CD4-positive, alpha-beta T cell (primary cell): ENCODE data around the gene TMEM132E. TPM values are rescaled to one million over a fixed set of nuclear protein-coding genes. Genes with fewer than 3 reads are reported as not detected.

Experiments used
- ATAC-seq: fragments of 200-7000 bp; cut with Tn5 transposase; one replicate; pipeline ENCODE4 v1.10.0; 2022; ENCODE audit warnings: mild to moderate bottlenecking; ENCODE audit not compliant: poor library complexity
- CTCF ChIA-PET: fragments of 350-600 bp; sonication (Branson Sonifier 250); formaldehyde crosslinking; loops from one replicate; lab custom pipeline; 2021; ENCODE audit warnings: antibody characterized with exemption, inconsistent platforms; lab: Charles Lee
- POLR2A ChIA-PET: fragments of 350-600 bp; sonication (Branson Sonifier 250); formaldehyde crosslinking; loops from one replicate; lab custom pipeline; 2021; ENCODE audit warnings: antibody characterized with exemption, inconsistent platforms; lab: Charles Lee
- DNase-seq, 14 experiments: peaks; one replicate each; pipeline ENCODE4 v3.0.0-alpha.2; 2013 to 2020; ENCODE audit warnings: mixed read lengths in 2 of 14
- H3K27ac ChIP-seq, 2 donors: one replicate each; pipeline versions ENCODE4 v1.5.1 to v1.7.0; 2013; ENCODE audit warnings: low read length in 2 of 2, low read depth in 1 of 2, mild to moderate bottlenecking in 1 of 2
- H3K27me3 ChIP-seq, 2 experiments: 1 replicate in 1 of 2; 2 replicates in 1 of 2; pipeline versions ENCODE4 v1.6.1 to v1.7.0; 2013; ENCODE audit warnings: low read length in 2 of 2, control low read depth in 1 of 2, mild to moderate bottlenecking in 1 of 2, moderate library complexity in 1 of 2; ENCODE audit not compliant: insufficient read depth in 2 of 2, control insufficient read depth in 1 of 2
- H3K36me3 ChIP-seq: one replicate; pipeline ENCODE4 v1.6.1; 2013; ENCODE audit warnings: low read length, control low read depth; ENCODE audit not compliant: insufficient read depth
- H3K4me1 ChIP-seq: one replicate; pipeline ENCODE4 v1.6.1; 2013; ENCODE audit warnings: low read length, control low read depth; ENCODE audit not compliant: insufficient read depth
- H3K4me3 ChIP-seq: one replicate; pipeline ENCODE4 v1.5.1; 2013; ENCODE audit warnings: mild to moderate bottlenecking, low read length, moderate library complexity
- H3K9me3 ChIP-seq, 2 experiments: 1 replicate in 1 of 2; 2 replicates in 1 of 2; pipeline versions ENCODE4 v1.6.1 to v1.7.0; 2013; ENCODE audit warnings: low read length in 2 of 2, mild to moderate bottlenecking in 2 of 2, control low read depth in 1 of 2, moderate library complexity in 1 of 2; ENCODE audit not compliant: control insufficient read depth in 1 of 2, insufficient read depth in 1 of 2
- H3K27ac Mint-ChIP-seq: one replicate; pipeline ENCODE4 v1.8.0; 2020; ENCODE audit warnings: mixed read lengths
- H3K27me3 Mint-ChIP-seq: one replicate; pipeline ENCODE4 v1.8.0; 2021; ENCODE audit warnings: mixed read lengths
- H3K36me3 Mint-ChIP-seq: one replicate; pipeline ENCODE4 v1.8.0; 2021; ENCODE audit warnings: low read depth, mixed read lengths
- H3K4me1 Mint-ChIP-seq: one replicate; pipeline ENCODE4 v1.8.0; 2021; ENCODE audit warnings: low read depth, mixed read lengths
- H3K4me3 Mint-ChIP-seq: one replicate; pipeline ENCODE4 v1.8.0; 2020; ENCODE audit warnings: mild to moderate bottlenecking, mixed read lengths
- H3K9me3 Mint-ChIP-seq: one replicate; pipeline ENCODE4 v1.8.0; 2020; ENCODE audit warnings: mixed read lengths
- intact Hi-C, 2 experiments: fragments of 100-400 bp; cut with DNase I in 1 of 2; cut with micrococcal nuclease in 1 of 2; formaldehyde crosslinking; loops; one replicate each; pipeline versions ENCODE4 v1.15.1 to v1.9.0; 2023 to 2025; cut with DNase I, micrococcal nuclease
- total RNA-seq, 174 experiments: library from RNA in 2 of 174; stranded (reverse) in 2 of 174; gene quantifications; one replicate each; pipeline ENCODE4 v1.2.3 and lab custom pipeline; 2021 to 2026
- TF ChIP-seq, protein P1 (sequence below): fragments of 200-600 bp; IDR thresholded peaks from one replicate; pipeline ENCODE4 v1.8.0; 2022; ENCODE audit warnings: antibody characterized with exemption, mild to moderate bottlenecking

TMEM132E gene
- total RNA-seq, 2 experiments from 2014 or later = 0.05 TPM; not detected in 1

DNA sequence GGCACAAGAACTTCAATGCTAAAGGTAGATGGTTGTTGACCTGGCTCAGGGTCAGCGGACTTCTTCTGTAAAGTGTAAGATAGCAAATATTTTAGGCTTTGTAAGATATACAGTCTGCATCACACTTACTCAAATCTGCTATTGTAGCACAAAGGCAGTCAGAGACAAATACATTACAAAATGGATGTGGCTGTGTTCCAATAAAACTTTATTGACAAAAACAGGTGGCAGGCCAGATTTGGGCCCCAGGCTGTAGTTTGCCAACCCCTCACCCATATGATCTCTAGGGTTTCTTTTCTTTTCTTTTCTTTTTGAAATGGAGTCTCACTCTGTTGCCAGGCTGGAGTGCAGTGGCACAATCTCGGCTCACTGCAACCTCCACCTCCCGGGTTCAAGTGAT, 39.5 kb upstream of the TMEM132E start:
- intact Hi-C loops = loop anchor here in 1 of 2 experiments (5.0 kb wide), 2 partner anchors 352 to 1207 kb away; no protein-coding TSS in a partner anchor
- H3K4me1 Mint-ChIP-seq = no peaks in the 10 kb centered on the region
- Histone ChIP-seq H3K9me3 (no peaks in the 10 kb centered on the region), H3K36me3 (no peaks in the 10 kb centered on the region), H3K27me3 (peaks cover 3 to 16% of the 10 kb centered on the region in 2 experiments), H3K27ac (no peak overlapping the region), H3K4me3 (no peak overlapping the region), H3K4me1 (no peaks in the 10 kb centered on the region)
- H3K4me3 Mint-ChIP-seq = no peak overlapping the region
- CTCF ChIA-PET = no interaction called here
- peaks cover 73% of the 10 kb centered on the region for H3K27me3 Mint-ChIP-seq
- no peak overlapping the region for H3K27ac Mint-ChIP-seq
- TF ChIP-seq, protein P1, sequence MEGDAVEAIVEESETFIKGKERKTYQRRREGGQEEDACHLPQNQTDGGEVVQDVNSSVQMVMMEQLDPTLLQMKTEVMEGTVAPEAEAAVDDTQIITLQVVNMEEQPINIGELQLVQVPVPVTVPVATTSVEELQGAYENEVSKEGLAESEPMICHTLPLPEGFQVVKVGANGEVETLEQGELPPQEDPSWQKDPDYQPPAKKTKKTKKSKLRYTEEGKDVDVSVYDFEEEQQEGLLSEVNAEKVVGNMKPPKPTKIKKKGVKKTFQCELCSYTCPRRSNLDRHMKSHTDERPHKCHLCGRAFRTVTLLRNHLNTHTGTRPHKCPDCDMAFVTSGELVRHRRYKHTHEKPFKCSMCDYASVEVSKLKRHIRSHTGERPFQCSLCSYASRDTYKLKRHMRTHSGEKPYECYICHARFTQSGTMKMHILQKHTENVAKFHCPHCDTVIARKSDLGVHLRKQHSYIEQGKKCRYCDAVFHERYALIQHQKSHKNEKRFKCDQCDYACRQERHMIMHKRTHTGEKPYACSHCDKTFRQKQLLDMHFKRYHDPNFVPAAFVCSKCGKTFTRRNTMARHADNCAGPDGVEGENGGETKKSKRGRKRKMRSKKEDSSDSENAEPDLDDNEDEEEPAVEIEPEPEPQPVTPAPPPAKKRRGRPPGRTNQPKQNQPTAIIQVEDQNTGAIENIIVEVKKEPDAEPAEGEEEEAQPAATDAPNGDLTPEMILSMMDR = no peak
- DNase-seq (no peak), ATAC-seq (no peak)
- POLR2A ChIA-PET = no interaction called here
- no peaks in the 10 kb centered on the region for H3K36me3 Mint-ChIP-seq
- H3K9me3 Mint-ChIP-seq = no peaks in the 10 kb centered on the region

- no peak overlapping the region for H3K27ac ChIP-seq
- H3K4me1 ChIP-seq = no peaks in the 10 kb centered on the region
- H3K27me3 ChIP-seq = peaks cover 0 to 4% of the 10 kb centered on the region in 2 experiments
- Mint-ChIP-seq H3K4me3 (no peak overlapping the region), H3K27me3 (peaks cover 59% of the 10 kb centered on the region), H3K9me3 (no peaks in the 10 kb centered on the region), H3K36me3 (no peaks in the 10 kb centered on the region), H3K4me1 (no peaks in the 10 kb centered on the region), H3K27ac (no peak overlapping the region)
- H3K36me3 ChIP-seq = no peaks in the 10 kb centered on the region
- no peaks in the 10 kb centered on the region for H3K9me3 ChIP-seq
- no peak for ATAC-seq
- ChIA-PET CTCF (interaction anchor here (0.6 to 3.2 kb wide), 5 partner anchors 10 to 1205 kb away, joined by 3 to 21 read pairs (median 3); partner anchors contain the start of gene RAD51D), POLR2A (interaction anchor here (0.5 to 1.4 kb wide), 2 partner anchors 11 to 577 kb away, joined by 3 to 4 read pairs; partner anchors contain the start of gene RAD51D)
- peak; percentile 29 to 75 (median 50) for DNase-seq
- TF ChIP-seq, protein P1 = peak; percentile 88
- H3K4me3 ChIP-seq = no peak overlapping the region
- intact Hi-C loops = loop anchor here (1.0 to 5.0 kb wide), 4 partner anchors 95 to 1204 kb away; partner anchors contain the start of gene RAD51D (in 2 of the 2)
Measured at GRCh38 chr17:34542700-34543336, 36.6 kb upstream of the TMEM132E start.

DNA sequence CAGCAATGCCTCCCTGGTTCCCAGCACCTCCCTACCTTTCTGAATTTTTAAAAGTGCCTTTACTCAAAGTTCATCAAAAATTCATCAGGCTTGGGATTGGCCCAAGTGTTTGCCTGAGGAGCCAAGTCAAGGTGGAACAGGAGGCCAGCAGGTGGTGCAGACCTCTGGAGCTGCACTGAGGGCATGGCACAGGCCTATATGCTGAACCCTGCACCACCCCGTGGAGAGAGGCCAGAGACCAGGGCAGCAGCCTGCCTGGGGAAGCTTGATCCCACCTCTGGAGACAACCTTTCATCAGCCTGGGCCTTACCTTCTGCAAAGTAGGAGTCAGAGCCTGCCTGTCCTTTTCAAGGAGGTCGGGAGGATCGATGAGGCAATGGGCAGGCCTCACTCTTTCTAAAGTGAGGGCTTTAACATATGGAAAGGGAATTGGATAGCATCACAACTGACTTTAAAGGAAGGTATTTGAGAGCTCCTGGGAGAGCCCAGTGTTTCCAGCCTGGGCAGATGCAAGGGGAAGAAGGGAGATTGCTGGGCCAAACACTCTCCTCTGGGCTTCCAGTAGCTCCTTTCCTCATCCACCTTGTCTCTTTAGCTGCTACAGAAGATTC, 31.8 kb upstream of the TMEM132E start:
- DNase-seq (no peak), ATAC-seq (no peak)
- no peaks in the 10 kb centered on the region for H3K9me3 ChIP-seq
- ChIA-PET POLR2A (no interaction called here), CTCF (no interaction called here)
- intact Hi-C loops = no loop called here
- H3K27me3 Mint-ChIP-seq = peaks cover 60% of the 10 kb centered on the region
- no peaks in the 10 kb centered on the region for H3K4me1 Mint-ChIP-seq
- H3K27ac Mint-ChIP-seq = no peak overlapping the region
- H3K36me3 Mint-ChIP-seq = no peaks in the 10 kb centered on the region
- H3K4me3 ChIP-seq = no peak overlapping the region
- H3K27me3 ChIP-seq = peaks cover 0 to 6% of the 10 kb centered on the region in 2 experiments
- TF ChIP-seq, protein P1 = no peak
- H3K4me1 ChIP-seq = no peaks in the 10 kb centered on the region
- H3K27ac ChIP-seq = no peak overlapping the region
- H3K4me3 Mint-ChIP-seq = no peak overlapping the region
- no peaks in the 10 kb centered on the region for H3K36me3 ChIP-seq
- H3K9me3 Mint-ChIP-seq = no peaks in the 10 kb centered on the region
